Endothelial cell of umbilical vein (primary cell): ENCODE results near the gene ABHD4. TPM values are rescaled to one million over a fixed set of nuclear protein-coding genes. Genes with fewer than 3 reads are reported as not detected.

Experiments used
- BruUV-seq: library from RNA; stranded (reverse); fragments of 400-500 nt; replicated peaks from 2 replicates; lab custom pipeline; 2021; lab: Mats Ljungman, UMichigan
- CTCF ChIA-PET: fragments of 300-600, 350-600 bp; sonication (Branson Sonifier 250); formaldehyde crosslinking; loops from one replicate; lab custom pipeline; 2021; ENCODE audit warnings: antibody characterized with exemption, inconsistent platforms; lab: Charles Lee
- POLR2A ChIA-PET: fragments of 300-600, 350-600 bp; sonication (Branson Sonifier 250); formaldehyde crosslinking; loops from one replicate; lab custom pipeline; 2021; ENCODE audit warnings: antibody characterized with exemption, inconsistent platforms; lab: Charles Lee
- DNase-seq: peaks from one replicate; pipeline ENCODE4 v3.0.0-alpha.2; 2011; ENCODE audit warnings: low read depth, low spot score
- FAIRE-seq: peaks from 2 replicates; lab custom pipeline; 2011; peaks lifted over from hg19 to GRCh38; lab: Jason Lieb, UNC
- H2AFZ ChIP-seq: 2 replicates; pipeline ENCODE4 v1.6.0; 2012; ENCODE audit warnings: low read depth, low read length, control low read depth, inconsistent platforms
- H3K27ac ChIP-seq: 2 replicates; pipeline ENCODE4 v1.5.1; 2011; ENCODE audit warnings: low read depth, mild to moderate bottlenecking, control low read depth, low read length, moderate library complexity; ENCODE audit not compliant: insufficient read depth
- H3K27me3 ChIP-seq, 2 experiments: 2 replicates each; pipeline versions ENCODE4 v1.6.0 to v1.6.1; 2011; ENCODE audit warnings: low read length in 2 of 2, mixed read lengths in 1 of 2; ENCODE audit not compliant: control insufficient read depth in 2 of 2, insufficient read depth in 2 of 2
- H3K36me3 ChIP-seq, 2 experiments: 2 replicates in 1 of 2; 3 replicates in 1 of 2; pipeline ENCODE4 v1.5.1; 2011; ENCODE audit warnings: low read length in 2 of 2, mild to moderate bottlenecking in 1 of 2, moderate library complexity in 1 of 2; ENCODE audit not compliant: control insufficient read depth in 2 of 2, insufficient read depth in 2 of 2; ENCODE audit errors: extremely low read depth in 1 of 2
- H3K4me1 ChIP-seq: 3 replicates; pipeline ENCODE4 v1.5.1; 2011; ENCODE audit warnings: mild to moderate bottlenecking, low read length; ENCODE audit not compliant: control insufficient read depth, insufficient read depth; ENCODE audit errors: extremely low read depth
- H3K4me2 ChIP-seq: 2 replicates; pipeline ENCODE4 v1.6.1; 2011; ENCODE audit warnings: low read length, control low read depth, mixed read lengths; ENCODE audit not compliant: insufficient read depth
- H3K4me3 ChIP-seq, 3 experiments: fragments of 200-600 bp in 1 of 3; sonication (generic), shearing (Covaris generic) in 1 of 3; replicated peaks in 1 of 3; 2 replicates each; pipeline ENCODE4 v1.5.1; 2011 to 2016; ENCODE audit warnings: control low read depth in 3 of 3, low read length in 3 of 3, mild to moderate bottlenecking in 2 of 3, inconsistent platforms in 1 of 3, low read depth in 1 of 3, moderate library complexity in 1 of 3; ENCODE audit not compliant: insufficient read depth in 1 of 3
- H3K79me2 ChIP-seq: 2 replicates; pipeline ENCODE4 v1.6.0; 2012; ENCODE audit warnings: low read length, inconsistent platforms; ENCODE audit not compliant: control insufficient read depth, insufficient read depth
- H3K9ac ChIP-seq: replicated peaks from 2 replicates; pipeline ENCODE3; 2011; ENCODE audit warnings: low read length, control low read depth; ENCODE audit not compliant: insufficient read depth; ENCODE audit errors: extremely low read depth
- H3K9me1 ChIP-seq: replicated peaks from 3 replicates; pipeline ENCODE4 v1.6.0; 2011; ENCODE audit warnings: mild to moderate bottlenecking, low read length; ENCODE audit not compliant: control insufficient read depth, insufficient read depth; ENCODE audit errors: extremely low read depth
- H3K9me3 ChIP-seq: replicated peaks from 2 replicates; pipeline ENCODE4 v1.5.1; 2012; ENCODE audit warnings: low read length, inconsistent platforms; ENCODE audit not compliant: control insufficient read depth, insufficient read depth
- H4K20me1 ChIP-seq: replicated peaks from 2 replicates; pipeline ENCODE3; 2011; ENCODE audit warnings: mild to moderate bottlenecking, low read length; ENCODE audit not compliant: control insufficient read depth, insufficient read depth; ENCODE audit errors: extremely low read depth
- EZH2 ChIP-seq: IDR thresholded peaks from 2 replicates; pipeline ENCODE4 v1.6.1; 2012; ENCODE audit warnings: borderline replicate concordance, low read depth, mild to moderate bottlenecking, moderate library complexity, low read length, inconsistent platforms; ENCODE audit not compliant: severe bottlenecking
- dilution Hi-C: fragments of 300-500 bp; cut with MboI; formaldehyde crosslinking; loops from one replicate; pipeline ENCODE4 v1.15.0; 2019; ENCODE audit warnings: low sequenced_read_pairs; ENCODE audit not compliant: extremely low pct_ligation_motif_present
- intact Hi-C: fragments of 100-400 bp; cut with micrococcal nuclease; formaldehyde crosslinking; loops from one replicate; pipeline ENCODE4 v1.10.0; 2022
- polyA plus RNA-seq, 4 experiments: library from polyadenylated mRNA; depleted of rRNA in 3 of 4; stranded (reverse) in 3 of 4; unstranded in 1 of 4; fragments of >200 nt; gene quantifications; 2 replicates each; pipeline versions ENCODE4 v1.2.1 to v1.2.3, GENCODE V29; 2011 to 2012; ENCODE audit warnings: missing spikeins in 1 of 4
- total RNA-seq: library from RNA; stranded (reverse); gene quantifications from 2 replicates; pipeline ENCODE4 v1.2.3, GENCODE V29; 2021
- TF ChIP-seq, protein P1 (sequence below), 2 donors: IDR thresholded peaks; 1 replicate in 1 of 2; 2 replicates in 1 of 2; pipeline ENCODE4 v1.5.1; 2011; ENCODE audit warnings: low read length in 2 of 2, mild to moderate bottlenecking in 2 of 2, moderate library complexity in 2 of 2, control low read depth in 1 of 2, inconsistent platforms in 1 of 2, low read depth in 1 of 2; ENCODE audit not compliant: insufficient read depth in 1 of 2; ENCODE audit errors: extremely low read depth in 1 of 2
- TF ChIP-seq, protein P2 (sequence below): IDR thresholded peaks from 2 replicates; pipeline ENCODE4 v1.6.1; 2011; ENCODE audit not compliant: insufficient read depth, insufficient read length

The ABHD4 gene
- total and polyA plus RNA-seq, 2 donors (not counting 3 experiments of a cell fraction or from before 2014, with no cell fraction given), result 34.8 to 45.5 TPM

DNA sequence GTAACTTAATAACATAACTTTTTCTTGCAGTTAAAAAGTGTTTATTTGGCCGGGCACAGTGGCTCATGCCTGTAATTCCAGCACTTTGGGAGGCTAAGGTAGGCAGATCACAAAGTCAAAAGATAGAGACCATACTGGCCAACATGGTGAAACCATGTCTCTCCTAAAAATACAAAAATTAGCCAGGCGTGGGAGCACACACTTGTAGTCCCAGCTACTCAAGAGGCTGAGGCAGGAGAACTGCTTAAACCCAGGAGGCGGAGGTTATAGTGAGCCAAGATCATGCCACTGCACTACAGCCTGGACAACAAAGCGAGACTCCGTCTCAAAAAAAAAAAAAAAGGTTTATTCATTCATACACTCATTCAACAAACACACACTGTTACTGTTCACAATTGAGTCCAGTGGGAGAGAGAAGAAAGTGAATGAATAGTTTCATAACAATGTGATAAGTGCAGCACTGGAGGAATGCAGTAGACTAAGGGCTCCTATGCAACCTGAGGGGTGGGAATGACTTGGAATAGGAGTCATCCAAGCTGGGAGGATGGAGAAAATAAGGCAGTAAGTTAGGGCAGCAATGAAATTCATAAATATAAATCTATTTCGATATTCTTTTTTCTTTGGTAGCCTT lies 28.9 kb upstream of the ABHD4 start:
- H3K27me3 ChIP-seq, result no peaks in the 10 kb centered on the region
- CTCF ChIA-PET, result interaction anchor here (1.0 to 6.1 kb wide), 8 partner anchors 8 to 284 kb away, joined by 3 to 293 read pairs (median 53); partner anchors contain the start of genes DAD1 and MMP14
- peaks cover 35% of the 10 kb centered on the region for H3K4me1 ChIP-seq
- no peak overlapping the region for H3K9ac ChIP-seq
- H3K9me3 ChIP-seq, result no peaks in the 10 kb centered on the region
- intact Hi-C loops (no loop called here), dilution Hi-C loops (no loop called here)
- H3K4me3 ChIP-seq, result no peak overlapping the region
- peaks cover 40% of the 10 kb centered on the region for H3K79me2 ChIP-seq
- H3K36me3 ChIP-seq, result peaks cover 11 to 17% of the 10 kb centered on the region in 2 experiments
- no peaks in the 10 kb centered on the region for H3K9me1 ChIP-seq
- BruUV-seq, result no TSS peak
- DNase-seq, result no peak
- H2AFZ ChIP-seq, result no peak overlapping the region
- TF ChIP-seq, protein P1, sequence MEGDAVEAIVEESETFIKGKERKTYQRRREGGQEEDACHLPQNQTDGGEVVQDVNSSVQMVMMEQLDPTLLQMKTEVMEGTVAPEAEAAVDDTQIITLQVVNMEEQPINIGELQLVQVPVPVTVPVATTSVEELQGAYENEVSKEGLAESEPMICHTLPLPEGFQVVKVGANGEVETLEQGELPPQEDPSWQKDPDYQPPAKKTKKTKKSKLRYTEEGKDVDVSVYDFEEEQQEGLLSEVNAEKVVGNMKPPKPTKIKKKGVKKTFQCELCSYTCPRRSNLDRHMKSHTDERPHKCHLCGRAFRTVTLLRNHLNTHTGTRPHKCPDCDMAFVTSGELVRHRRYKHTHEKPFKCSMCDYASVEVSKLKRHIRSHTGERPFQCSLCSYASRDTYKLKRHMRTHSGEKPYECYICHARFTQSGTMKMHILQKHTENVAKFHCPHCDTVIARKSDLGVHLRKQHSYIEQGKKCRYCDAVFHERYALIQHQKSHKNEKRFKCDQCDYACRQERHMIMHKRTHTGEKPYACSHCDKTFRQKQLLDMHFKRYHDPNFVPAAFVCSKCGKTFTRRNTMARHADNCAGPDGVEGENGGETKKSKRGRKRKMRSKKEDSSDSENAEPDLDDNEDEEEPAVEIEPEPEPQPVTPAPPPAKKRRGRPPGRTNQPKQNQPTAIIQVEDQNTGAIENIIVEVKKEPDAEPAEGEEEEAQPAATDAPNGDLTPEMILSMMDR (IDR thresholded peaks at IDR 0.05; ENCODE audit: extremely low read depth in 1 of 2, insufficient read depth in 1 of 2, low read depth in 1 of 2, low read length in 2 of 2), result no peak
- TF ChIP-seq, protein P2, sequence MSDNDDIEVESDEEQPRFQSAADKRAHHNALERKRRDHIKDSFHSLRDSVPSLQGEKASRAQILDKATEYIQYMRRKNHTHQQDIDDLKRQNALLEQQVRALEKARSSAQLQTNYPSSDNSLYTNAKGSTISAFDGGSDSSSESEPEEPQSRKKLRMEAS, result no peak
- no peak for TF ChIP-seq EZH2
- H3K27ac ChIP-seq, result no peak overlapping the region
- POLR2A ChIA-PET, result interaction anchor here (0.7 to 1.3 kb wide), 2 partner anchors 20 to 73 kb away, joined by 4 read pairs; partner anchors contain the start of gene DAD1
- H3K4me2 ChIP-seq, result no peak overlapping the region
- no peak for FAIRE-seq
- no peaks in the 10 kb centered on the region for H4K20me1 ChIP-seq
